ENCODE measurements around the gene RASAL2. TPM values are rescaled to one million over a fixed set of nuclear protein-coding genes. Genes with fewer than 3 reads are reported as not detected.
"Not testable (repeated sequence)": the region's sequence is repeated elsewhere in the genome, so short reads cannot be mapped to it uniquely, and the experiment has no call there.

RASAL2 gene
- total RNA-seq, 2 donors from 2014 or later: 31.0 to 34.8 TPM

- intact Hi-C loops (cut with DNase I): no loop called here
- DNase-seq (ENCODE audit: low spot score): no peak
Measured at GRCh38 chr1:178101654-178102053, 7.8 kb downstream of the RASAL2 start.

- intact Hi-C loops (cut with DNase I): no loop called here
- no peak for DNase-seq (ENCODE audit: low spot score)
Measured at GRCh38 chr1:178102218-178102617, 8.3 kb downstream of the RASAL2 start.

- intact Hi-C loops (cut with DNase I): no loop called here
- DNase-seq (ENCODE audit: low spot score): no peak
Measured at GRCh38 chr1:178107823-178108222, 13.9 kb downstream of the RASAL2 start.

GRCh38 chr1:178109348-178110143, 15.6 kb downstream of the RASAL2 start:
- DNase-seq (ENCODE audit: low spot score): no peak
- intact Hi-C loops (cut with DNase I): no loop called here

- intact Hi-C loops (cut with DNase I): no loop called here
- DNase-seq (ENCODE audit: low spot score): no peak
Measured at GRCh38 chr1:178115260-178115659, 21.4 kb downstream of the RASAL2 start.

GRCh38 chr1:178118524-178118923, 24.6 kb downstream of the RASAL2 start:
- intact Hi-C loops (cut with DNase I): no loop called here
- no peak for DNase-seq (ENCODE audit: low spot score)

- no peak for DNase-seq (ENCODE audit: low spot score)
- intact Hi-C loops (cut with DNase I): no loop called here
Measured at GRCh38 chr1:178119628-178120027, 25.7 kb downstream of the RASAL2 start.

- intact Hi-C loops (cut with DNase I): no loop called here
- DNase-seq (ENCODE audit: low spot score): no peak
Measured at GRCh38 chr1:178120088-178120487, 26.2 kb downstream of the RASAL2 start.

GRCh38 chr1:178120520-178121052, 26.7 kb downstream of the RASAL2 start:
- intact Hi-C loops (cut with DNase I); DNase-seq (ENCODE audit: low spot score): not testable (repeated sequence)

- intact Hi-C loops (cut with DNase I): no loop called here
- no peak for DNase-seq (ENCODE audit: low spot score)
Measured at GRCh38 chr1:178121883-178122282, 28.0 kb downstream of the RASAL2 start.

GRCh38 chr1:178122283-178122682, 28.4 kb downstream of the RASAL2 start:
- intact Hi-C loops (cut with DNase I): no loop called here
- DNase-seq (ENCODE audit: low spot score): no peak

- DNase-seq (ENCODE audit: low spot score): no peak
- intact Hi-C loops (cut with DNase I): no loop called here
Measured at GRCh38 chr1:178124115-178124514, 30.2 kb downstream of the RASAL2 start.

GRCh38 chr1:178126261-178126660, 32.4 kb downstream of the RASAL2 start:
- no peak for DNase-seq (ENCODE audit: low spot score)
- intact Hi-C loops (cut with DNase I): no loop called here

- no peak for DNase-seq (ENCODE audit: low spot score)
- intact Hi-C loops (cut with DNase I): no loop called here
Measured at GRCh38 chr1:178126741-178127185, 32.9 kb downstream of the RASAL2 start.

- intact Hi-C loops (cut with DNase I): no loop called here
- DNase-seq (ENCODE audit: low spot score): no peak
Measured at GRCh38 chr1:178127482-178128191, 33.7 kb downstream of the RASAL2 start.

GRCh38 chr1:178133239-178133989, 39.5 kb downstream of the RASAL2 start:
- intact Hi-C loops (cut with DNase I): no loop called here
- DNase-seq (ENCODE audit: low spot score): no peak

GRCh38 chr1:178134061-178134460, 40.2 kb downstream of the RASAL2 start:
- intact Hi-C loops (cut with DNase I): no loop called here
- DNase-seq (ENCODE audit: low spot score): no peak

- intact Hi-C loops (cut with DNase I): no loop called here
- DNase-seq (ENCODE audit: low spot score): no peak
Measured at GRCh38 chr1:178137238-178137637, 43.3 kb downstream of the RASAL2 start.

- no peak for DNase-seq (ENCODE audit: low spot score)
- intact Hi-C loops (cut with DNase I): no loop called here
Measured at GRCh38 chr1:178142806-178143205, 48.9 kb downstream of the RASAL2 start.
